Gastroesophageal sphincter (tissue), 3 donors: ENCODE results near the gene C4orf50.

ENCODE experiments used
- CTCF ChIP-seq, 4 experiments: fragments of 200-600 bp in 2 of 4; fragments of 450-650 bp in 2 of 4; sonication (generic) in 1 of 4; IDR thresholded peaks; one replicate each; pipeline ENCODE4 v1.5.1; 2017 to 2019; ENCODE audit warnings: antibody characterized with exemption in 4 of 4, mild to moderate bottlenecking in 2 of 4, moderate library complexity in 2 of 4
- EP300 ChIP-seq: sonication (generic); formaldehyde crosslinking; IDR thresholded peaks from one replicate; pipeline ENCODE4 v1.6.1; 2017; ENCODE audit warnings: antibody characterized with exemption, mild to moderate bottlenecking
- POLR2A ChIP-seq, 2 donors: fragments of 450-650 bp; IDR thresholded peaks; one replicate each; pipeline ENCODE4 v1.6.1; 2017; ENCODE audit warnings: antibody characterized with exemption in 2 of 2, mild to moderate bottlenecking in 2 of 2, moderate library complexity in 1 of 2

GRCh38 chr4:5969777-5970176 lies 48.5 kb downstream of the C4orf50 start:
- TF ChIP-seq POLR2A (IDR thresholded peaks at IDR 0.05) (no peak), CTCF (IDR thresholded peaks at IDR 0.05) (no peak), EP300 (no peak)
